GM12878 (cell line): ENCODE measurements around the gene GZMA. TPM values are rescaled to one million over a fixed set of nuclear protein-coding genes. Genes with fewer than 3 reads are reported as not detected.

Experiments used
- ATAC-seq: fragments of 200-7000 bp; cut with Tn5 transposase; 3 replicates; pipeline ENCODE4 v1.9.1; 2020; ENCODE audit warnings: mild to moderate bottlenecking, moderate library complexity
- BruUV-seq: library from RNA; stranded (reverse); fragments of 400-500 nt; replicated peaks from 2 replicates; lab custom pipeline; 2021; lab: Mats Ljungman, UMichigan
- CTCF ChIA-PET: fragments of 300-600 bp; sonication (Branson Sonifier 250); formaldehyde crosslinking; extraction: SDS; loops from one replicate; lab custom pipeline; 2021; ENCODE audit warnings: inconsistent platforms; lab: Yijun Ruan, JAX
- POLR2A ChIA-PET: fragments of 350-600 bp; formaldehyde crosslinking; extraction: SDS; loops from one replicate; lab custom pipeline; 2021; ENCODE audit warnings: inconsistent platforms; lab: Charles Lee
- RAD21 ChIA-PET: fragments of 300-600 bp; sonication (Branson Sonifier 250); formaldehyde crosslinking; loops from one replicate; lab custom pipeline; 2023; ENCODE audit warnings: antibody characterized with exemption; ENCODE audit not compliant: unreplicated experiment; lab: Charles Lee
- SMC1A ChIA-PET: fragments of 300-600 bp; sonication (Branson Sonifier 250); formaldehyde crosslinking; loops from one replicate; lab custom pipeline; 2023; ENCODE audit not compliant: unreplicated experiment, uncharacterized antibody; lab: Charles Lee
- DNase-seq: peaks from one replicate; pipeline ENCODE4 v3.0.0-alpha.2; 2011; ENCODE audit warnings: low read depth, low spot score
- FAIRE-seq: peaks from 3 replicates; lab custom pipeline; 2011; peaks lifted over from hg19 to GRCh38; lab: Jason Lieb, UNC
- H2AFZ ChIP-seq: 2 replicates; pipeline ENCODE4 v1.6.0; 2011; ENCODE audit warnings: low read depth, low read length, control low read depth; ENCODE audit not compliant: control insufficient read depth
- H3K27ac ChIP-seq: 2 replicates; pipeline ENCODE4 v1.5.1; 2011; ENCODE audit warnings: control low read depth; ENCODE audit not compliant: control insufficient read depth, insufficient read depth
- H3K27me3 ChIP-seq, 2 experiments: replicated peaks in 1 of 2; 2 replicates each; pipeline versions ENCODE4 v1.6.0 to v1.6.1; 2011; ENCODE audit warnings: low read length in 1 of 2; ENCODE audit not compliant: control insufficient read depth in 2 of 2, insufficient read depth in 2 of 2
- H3K36me3 ChIP-seq, 2 experiments: 2 replicates each; pipeline ENCODE4 v1.5.1; 2011; ENCODE audit warnings: low read length in 1 of 2; ENCODE audit not compliant: control insufficient read depth in 2 of 2, insufficient read depth in 2 of 2
- H3K4me1 ChIP-seq: 2 replicates; pipeline ENCODE4 v1.6.1; 2011; ENCODE audit warnings: mild to moderate bottlenecking, low read length, moderate library complexity, mixed read lengths; ENCODE audit not compliant: control insufficient read depth, insufficient read depth
- H3K4me2 ChIP-seq: 2 replicates; pipeline ENCODE4 v1.6.0; 2011; ENCODE audit warnings: control low read depth; ENCODE audit not compliant: control insufficient read depth, insufficient read depth
- H3K4me3 ChIP-seq: fragments of 200-600 bp; sonication (generic); 2 replicates; pipeline ENCODE4 v1.5.1; 2016
- H3K79me2 ChIP-seq: 2 replicates; pipeline ENCODE4 v1.6.0; 2011; ENCODE audit warnings: low read length; ENCODE audit not compliant: control insufficient read depth, insufficient read depth
- H3K9ac ChIP-seq: 2 replicates; pipeline ENCODE4 v1.8.0; 2011; ENCODE audit warnings: low read length, control low read depth, mixed read lengths; ENCODE audit not compliant: control insufficient read depth, insufficient read depth
- H3K9me3 ChIP-seq: replicated peaks from 3 replicates; pipeline ENCODE4 v1.5.1; 2011; ENCODE audit warnings: mild to moderate bottlenecking, low read length; ENCODE audit not compliant: control insufficient read depth, insufficient read depth
- H4K20me1 ChIP-seq: 2 replicates; pipeline ENCODE4 v1.6.0; 2011; ENCODE audit not compliant: control insufficient read depth, insufficient read depth
- ATF2 ChIP-seq: IDR thresholded peaks from 2 replicates; pipeline ENCODE4 v1.6.1; 2012; ENCODE audit warnings: low read length, inconsistent platforms
- GATAD2B ChIP-seq: fragments of 450-650 bp; conservative IDR thresholded peaks from 2 replicates; pipeline ENCODE4 v1.6.1; 2017; ENCODE audit warnings: low read depth, mild to moderate bottlenecking, moderate library complexity
- IRF4 ChIP-seq: IDR thresholded peaks from 2 replicates; pipeline ENCODE4 v1.6.1; 2011; ENCODE audit warnings: low read depth, low read length
- MYB ChIP-seq: fragments of 150-350 bp; IDR thresholded peaks from 2 replicates; pipeline ENCODE4 v1.6.1; 2014; ENCODE audit warnings: mild to moderate bottlenecking, low read depth, low read length, borderline replicate concordance
- SP1 ChIP-seq: IDR thresholded peaks from one replicate; pipeline ENCODE4 v1.6.1; 2011; ENCODE audit warnings: low read depth, low read length
- SRF ChIP-seq, 2 experiments: IDR thresholded peaks; 2 replicates each; pipeline ENCODE4 v1.6.1; 2011; ENCODE audit warnings: low read depth in 2 of 2, low read length in 2 of 2, mild to moderate bottlenecking in 1 of 2, moderate library complexity in 1 of 2
- SUPT20H ChIP-seq: IDR thresholded peaks from 2 replicates; pipeline ENCODE4 v1.6.1; 2011; ENCODE audit warnings: low read depth, mild to moderate bottlenecking, low read length, moderate library complexity, borderline replicate concordance; ENCODE audit not compliant: control insufficient read depth
- ZNF217 ChIP-seq: fragments of 450-650 bp; IDR thresholded peaks from 2 replicates; pipeline ENCODE4 v1.6.1; 2017; ENCODE audit warnings: antibody characterized with exemption, mild to moderate bottlenecking
- ZNF687 ChIP-seq: fragments of 450-650 bp; IDR thresholded peaks from 2 replicates; pipeline ENCODE4 v1.6.1; 2017; ENCODE audit warnings: mild to moderate bottlenecking, moderate library complexity
- WGBS: methylation state at CpG from one replicate; pipeline ENCODE4 v1.1.6; 2016; ENCODE audit warnings: low lambda C conversion rate; ENCODE audit not compliant: insufficient replicate concordance, insufficient coverage; ENCODE audit errors: missing lambda C conversion rate; 5-methylcytosine and 5-hydroxymethylcytosine counted together
- in situ Hi-C: fragments of 300-500 bp; cut with MboI; formaldehyde crosslinking; loops from 9 replicates; pipeline ENCODE4 v1.14.3; 2018; ENCODE audit warnings: mixed read lengths
- intact Hi-C: fragments of 100-400 bp; cut with micrococcal nuclease; formaldehyde crosslinking; loops from one replicate; pipeline ENCODE4 v1.14.2; 2022; ENCODE audit not compliant: unreplicated experiment
- polyA plus RNA-seq, 11 experiments: library from polyadenylated mRNA; depleted of rRNA in 4 of 11; unstranded in 6 of 11; stranded (reverse) in 5 of 11; fragments of >200 nt; fragmentation: Nextera tagmentation in 4 of 11; fragmentation: Illumina TruSeq in 1 of 11; extraction: Ambion mirVana in 4 of 11; extraction: Trizol in 1 of 11; gene quantifications; 1 replicate in 1 of 11; 2 replicates in 10 of 11; pipeline versions ENCODE4 v1.2.1 to v1.2.3, GENCODE V29; 2011 to 2016; ENCODE audit warnings: inconsistent platforms in 2 of 11, missing spikeins in 2 of 11, low read depth in 1 of 11
- total RNA-seq, 4 experiments: library from RNA; depleted of rRNA in 3 of 4; stranded (reverse); fragments of >200 nt in 3 of 4; fragmentation: Illumina TruSeq in 1 of 4; extraction: Trizol in 1 of 4; gene quantifications; 2 replicates each; pipeline versions ENCODE4 v1.2.1 to v1.2.3, GENCODE V29; 2013 to 2021

The GZMA gene
- total and polyA plus RNA-seq, 10 of the 15 experiments (the other 5 are each of a cell fraction or from before 2014, with no cell fraction given) = 0.18 TPM; not detected in 9

GRCh38 chr5:55101556-55102276 lies 730 bp upstream of the GZMA start:
- Histone ChIP-seq H2AFZ (no peak overlapping the region), H4K20me1 (no peaks in the 10 kb centered on the region), H3K36me3 (no peaks in the 10 kb centered on the region), H3K27ac (no peak overlapping the region), H3K27me3 (no peaks in the 10 kb centered on the region)
- ChIA-PET SMC1A (no interaction called here), RAD21 (no interaction called here), CTCF (no interaction called here)
- 0% methylated on average over 4 of the region's 5 CpGs for WGBS
- FAIRE-seq = no peak
- no TSS peak for BruUV-seq
- TF ChIP-seq GATAD2B (no peak), SUPT20H (no peak), ZNF217 (no peak)
- TF ChIP-seq, all 136 proteins: peak for 0
- no peaks in the 10 kb centered on the region for H3K79me2 ChIP-seq
- in situ Hi-C loops = no loop called here
- no peak for ATAC-seq
- intact Hi-C loops = no loop called here
- no peaks in the 10 kb centered on the region for H3K4me1 ChIP-seq
- POLR2A ChIA-PET = no interaction called here
- H3K9me3 ChIP-seq = no peaks in the 10 kb centered on the region
- H3K9ac ChIP-seq = no peak overlapping the region
- no peak for DNase-seq
- H3K4me2 ChIP-seq = no peak overlapping the region
- H3K4me3 ChIP-seq = no peak overlapping the region

GRCh38 chr5:55104036-55104772 lies 1.8 kb downstream of the GZMA start:
- ChIA-PET RAD21 (no interaction called here), POLR2A (no interaction called here), SMC1A (no interaction called here), CTCF (no interaction called here)
- ATAC-seq = no peak
- Histone ChIP-seq H3K79me2 (no peaks in the 10 kb centered on the region), H3K9ac (no peak overlapping the region), H3K9me3 (no peaks in the 10 kb centered on the region), H3K4me1 (no peaks in the 10 kb centered on the region), H4K20me1 (no peaks in the 10 kb centered on the region), H3K27me3 (no peaks in the 10 kb centered on the region), H2AFZ (no peak overlapping the region), H3K27ac (no peak overlapping the region), H3K4me3 (no peak overlapping the region), H3K4me2 (no peak overlapping the region), H3K36me3 (no peaks in the 10 kb centered on the region)
- no peak for FAIRE-seq
- in situ Hi-C loops = no loop called here
- intact Hi-C loops = no loop called here
- BruUV-seq = no TSS peak
- no peak for DNase-seq
- WGBS = 35% methylated on average over 2 of the region's 2 CpGs
- TF ChIP-seq ZNF687 (no peak), ATF2 (no peak), IRF4 (no peak), SRF (IDR thresholded peaks at IDR 0.05; ENCODE audit: low read depth in 2 of 2, low read length in 2 of 2) (no peak), SP1 (no peak), MYB (no peak)
